ENCODE results near the gene ASTN2.

Gene ASTN2

DNA sequence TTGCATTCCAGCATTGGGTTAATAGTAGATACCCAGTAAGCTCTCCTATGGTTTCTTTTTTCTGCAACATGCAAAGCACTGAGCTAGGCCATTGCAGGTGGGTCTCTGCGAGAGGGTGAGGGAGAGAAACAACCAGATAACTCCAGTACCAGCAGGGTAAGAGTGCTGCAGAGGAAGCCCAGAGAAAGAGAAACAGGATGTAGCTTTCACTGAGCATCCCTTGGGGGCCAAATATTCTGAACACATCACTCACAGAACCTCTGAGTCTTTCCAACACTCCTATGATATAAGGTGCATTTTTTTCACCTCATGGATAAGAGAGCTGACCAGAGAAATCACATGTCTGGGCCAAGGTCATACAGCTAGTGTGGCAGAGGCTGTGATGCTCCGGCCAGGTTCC, 651.1 kb downstream of the ASTN2 start:
- no peak for TF ChIP-seq CTCF (conservative IDR thresholded peaks at IDR 0.05; ENCODE audit: low read depth, low read length)
- DNase-seq (ENCODE audit: low read depth) = no peak
- H3K4me3 ChIP-seq (ENCODE audit: low read length) = no peak overlapping the region

DNA sequence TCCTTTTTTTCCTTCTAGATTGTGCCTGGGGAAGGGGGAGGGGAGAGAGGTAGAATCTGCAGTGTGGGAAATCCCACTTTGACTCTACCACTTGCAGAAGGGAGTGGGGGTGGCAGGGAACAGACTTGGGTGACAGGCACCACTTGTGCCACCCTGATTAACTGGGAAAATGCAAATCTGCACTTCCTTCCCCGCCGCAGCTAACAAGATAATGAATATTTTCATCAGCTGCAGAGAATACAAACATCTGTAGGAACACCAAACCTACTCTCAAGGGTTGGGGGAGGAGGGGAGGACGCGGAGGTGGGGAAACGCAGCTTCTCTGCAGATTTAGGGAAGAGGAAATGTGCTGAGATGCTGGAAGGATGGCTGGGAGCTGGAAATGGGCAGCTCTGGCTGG, 654.2 kb downstream of the ASTN2 start:
- DNase-seq (ENCODE audit: low read depth) = no peak
- H3K4me3 ChIP-seq (ENCODE audit: low read length) = no peak overlapping the region
- no peak for TF ChIP-seq CTCF (conservative IDR thresholded peaks at IDR 0.05; ENCODE audit: low read depth, low read length)

GRCh38 chr9:116757030-116757429, 657.8 kb downstream of the ASTN2 start:
- no peak for TF ChIP-seq CTCF (conservative IDR thresholded peaks at IDR 0.05; ENCODE audit: low read depth, low read length)
- no peak for DNase-seq (ENCODE audit: low read depth)
- no peak overlapping the region for H3K4me3 ChIP-seq (ENCODE audit: low read length)

GRCh38 chr9:116753389-116753788, 661.5 kb downstream of the ASTN2 start:
- no peak for TF ChIP-seq CTCF (conservative IDR thresholded peaks at IDR 0.05; ENCODE audit: low read depth, low read length)
- H3K4me3 ChIP-seq (ENCODE audit: low read length) = no peak overlapping the region
- no peak for DNase-seq (ENCODE audit: low read depth)

- no peak overlapping the region for H3K4me3 ChIP-seq (ENCODE audit: low read length)
- no peak for DNase-seq (ENCODE audit: low read depth)
- no peak for TF ChIP-seq CTCF (conservative IDR thresholded peaks at IDR 0.05; ENCODE audit: low read depth, low read length)
Observed at GRCh38 chr9:116750510-116750909, 664.3 kb downstream of the ASTN2 start.

DNA sequence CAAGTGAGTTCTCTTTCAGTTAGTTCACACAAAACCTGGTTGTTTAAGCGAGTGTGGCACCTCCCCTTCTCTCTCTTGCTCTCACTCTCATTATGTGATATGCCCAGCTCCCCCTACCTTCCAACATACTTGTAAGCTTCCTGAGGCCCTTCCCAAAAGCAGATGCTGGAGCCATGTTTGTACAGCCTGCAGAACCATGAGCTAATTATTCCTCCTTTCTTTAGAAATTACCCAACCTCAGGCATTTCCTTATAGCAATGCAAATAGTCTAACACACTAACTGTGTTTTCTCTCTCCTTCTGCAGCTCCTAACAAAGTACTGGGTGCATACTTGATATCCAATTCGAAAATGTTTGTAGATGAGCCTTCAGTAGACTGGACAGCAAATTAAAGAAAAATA, 665.1 kb downstream of the ASTN2 start:
- TF ChIP-seq CTCF (conservative IDR thresholded peaks at IDR 0.05; ENCODE audit: low read depth, low read length) = no peak
- H3K4me3 ChIP-seq (ENCODE audit: low read length) = no peak overlapping the region
- no peak for DNase-seq (ENCODE audit: low read depth)

DNA sequence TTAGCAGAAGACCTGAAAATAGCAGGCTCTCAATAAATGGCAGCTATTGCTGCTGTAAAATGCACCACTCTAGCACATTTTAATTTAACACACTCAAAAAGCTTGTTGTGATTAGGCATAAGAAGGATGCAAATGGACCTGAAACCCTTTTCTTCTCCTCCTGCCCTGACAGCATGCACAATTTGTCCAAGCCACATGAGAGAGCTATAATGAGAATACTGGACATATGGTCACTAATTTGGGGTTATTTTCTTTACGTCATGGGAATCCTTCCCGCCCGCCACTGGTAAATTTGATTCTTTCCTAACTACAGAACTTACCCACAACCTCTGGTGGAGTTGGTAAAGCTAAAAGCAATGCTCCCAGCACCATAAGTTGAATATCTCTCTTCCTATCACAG, 665.7 kb downstream of the ASTN2 start:
- H3K4me3 ChIP-seq (ENCODE audit: low read length) = no peak overlapping the region
- DNase-seq (ENCODE audit: low read depth) = no peak
- no peak for TF ChIP-seq CTCF (conservative IDR thresholded peaks at IDR 0.05; ENCODE audit: low read depth, low read length)

All from retinal pigment epithelial cell (primary cell).